NCI-H2196 (cell line): ENCODE results near the gene NLRP8.
"Not testable (repeated sequence)": the region's sequence is repeated elsewhere in the genome, so short reads cannot be mapped to it uniquely, and the experiment has no call there.

Experiments
- DNase-seq: peaks from one replicate; lab custom pipeline; 2025; ENCODE audit not compliant: unreplicated experiment; lab: John Stamatoyannopoulos, UW

Gene NLRP8

DNA sequence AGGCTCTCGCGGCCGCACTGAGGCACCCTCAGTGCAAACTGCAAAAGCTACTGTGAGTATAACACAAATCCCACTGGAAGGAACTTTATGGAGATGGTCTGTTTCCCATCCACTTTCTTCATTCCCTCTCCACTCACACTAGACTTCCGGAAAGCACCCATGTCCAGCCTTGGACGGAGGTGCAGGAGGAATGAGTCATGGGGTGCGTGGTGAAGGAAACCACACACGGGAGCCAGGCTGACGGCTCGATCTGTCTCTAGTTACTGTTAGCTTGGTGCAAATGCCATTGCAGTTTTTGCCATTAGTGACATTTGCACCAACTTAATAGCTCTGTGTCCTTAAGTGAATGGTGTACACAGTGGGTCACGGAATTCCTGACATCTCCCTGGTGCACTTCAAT, 14.6 kb downstream of the NLRP8 start:
- no peak for DNase-seq

DNA sequence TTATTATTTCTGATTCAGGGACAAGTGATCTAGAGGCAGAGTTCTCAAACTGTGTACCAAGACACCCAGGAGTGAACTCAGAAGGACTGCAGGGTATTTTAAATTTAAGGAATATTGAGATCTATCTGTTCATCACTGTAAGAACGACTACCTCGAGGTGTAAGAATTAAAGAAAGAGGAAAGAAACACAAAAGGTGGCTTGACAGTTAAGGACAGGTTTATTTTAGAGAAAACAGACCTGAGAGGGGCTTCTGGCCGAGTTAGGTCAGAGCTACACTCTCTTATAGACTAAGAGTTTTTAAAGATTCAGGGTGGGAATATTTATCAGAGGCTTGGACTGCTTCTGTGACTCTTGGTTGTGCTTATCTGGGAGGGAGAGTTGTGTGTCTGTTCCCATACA, 26.4 kb downstream of the NLRP8 start:
- no peak for DNase-seq

DNA sequence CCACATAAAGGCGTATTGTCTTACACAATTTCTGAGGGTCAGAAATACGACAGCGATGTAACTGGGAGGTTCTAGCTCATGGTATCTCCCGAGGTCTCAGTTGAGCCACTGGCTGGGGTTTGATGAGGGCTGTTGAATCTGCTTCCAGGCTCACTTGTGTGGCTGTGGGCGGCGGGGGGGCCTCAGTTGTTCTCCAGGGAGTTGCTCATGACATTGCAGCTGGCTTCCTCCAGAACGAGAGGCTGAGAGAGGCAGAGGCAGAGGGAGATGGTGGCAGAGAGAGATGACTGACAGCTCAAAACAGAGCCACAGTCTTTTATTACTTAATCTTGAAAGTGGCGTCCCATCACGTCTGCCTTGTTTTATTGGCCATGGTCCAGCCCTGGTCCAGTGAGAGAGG, 32.8 kb downstream of the NLRP8 start:
- no peak for DNase-seq

DNA sequence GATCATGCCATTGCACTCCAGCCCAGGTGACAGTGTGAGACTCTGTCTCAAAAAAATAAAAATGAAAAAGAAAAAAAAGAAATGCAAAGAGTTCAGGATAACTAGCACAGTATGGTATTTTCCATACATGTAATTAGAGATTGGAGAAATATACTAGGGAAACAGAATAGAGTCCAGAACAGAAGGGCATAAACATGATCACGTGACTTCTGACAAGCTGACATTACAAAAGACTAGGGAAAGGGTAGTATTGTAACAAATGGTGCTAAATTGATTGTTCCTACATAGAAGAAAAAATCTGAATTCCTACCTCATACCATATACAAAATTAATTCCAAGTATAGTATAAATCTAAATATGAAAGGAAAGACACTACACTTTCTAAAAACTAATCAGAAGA, 37.6 kb downstream of the NLRP8 start:
- no peak for DNase-seq

DNA sequence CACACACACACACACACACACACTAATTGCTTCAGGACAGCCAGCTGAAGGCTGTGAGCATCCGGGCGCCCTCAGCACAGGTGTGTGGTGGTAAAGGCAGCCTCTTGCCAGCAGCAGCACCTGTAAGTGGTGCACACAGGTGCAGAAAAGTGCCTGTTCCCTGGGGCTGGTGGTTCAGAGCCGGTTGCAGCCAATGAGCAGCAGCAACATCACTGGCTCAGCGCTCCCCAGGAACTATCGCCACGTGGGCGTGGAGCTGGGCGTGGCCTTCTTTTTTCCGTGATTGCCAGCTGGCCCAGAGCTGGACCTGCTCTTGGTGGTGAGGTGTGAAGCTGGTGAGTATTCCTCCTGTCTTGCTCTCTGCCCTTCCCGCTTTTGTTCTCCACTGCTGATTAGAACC, 38.9 kb downstream of the NLRP8 start, which contains the start of gene NLRP5:
TSS of gene NLRP5 (plus strand) at position 289 of the 400 bp plus-strand sequence.
- DNase-seq: no peak

DNA sequence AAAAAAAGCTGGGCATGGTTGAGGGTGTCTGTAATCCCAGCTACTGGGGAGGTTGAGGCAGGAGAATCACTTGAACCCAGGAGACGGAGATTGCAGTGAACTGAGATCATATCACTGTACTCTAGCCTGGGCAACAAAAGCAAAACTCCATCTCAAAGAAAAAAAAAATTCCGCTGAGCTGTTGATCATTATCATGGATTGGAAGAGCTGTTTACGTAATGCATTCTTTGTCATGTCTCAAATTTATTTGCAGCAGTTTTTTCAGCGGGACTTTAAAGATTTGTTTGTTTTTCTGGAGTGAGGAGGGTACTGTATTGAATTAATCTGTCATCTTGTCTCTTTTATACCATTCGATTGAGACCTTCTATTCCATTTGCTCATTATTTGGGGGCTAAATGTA, 43.2 kb downstream of the NLRP8 start:
- no peak for DNase-seq

DNA sequence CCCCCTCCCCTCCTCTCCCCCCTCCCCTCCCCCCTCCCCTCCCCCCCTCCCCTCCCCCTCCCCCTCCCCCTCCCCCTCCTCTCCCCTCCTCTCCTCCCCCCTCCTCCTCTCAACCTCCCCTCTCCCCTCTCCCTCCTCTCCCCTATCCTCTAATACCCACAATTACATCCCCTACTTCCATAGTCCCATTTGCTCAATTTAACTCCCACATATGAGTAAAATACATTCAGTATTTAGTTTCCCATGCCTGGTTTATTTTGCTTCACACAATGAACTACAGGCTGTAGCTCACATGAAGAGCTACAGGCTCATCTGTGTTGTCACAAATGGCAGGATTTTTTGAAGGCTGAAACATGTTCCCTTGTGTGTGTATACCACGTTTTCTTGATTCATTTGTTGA, 45.9 kb downstream of the NLRP8 start:
- DNase-seq: no peak

DNA sequence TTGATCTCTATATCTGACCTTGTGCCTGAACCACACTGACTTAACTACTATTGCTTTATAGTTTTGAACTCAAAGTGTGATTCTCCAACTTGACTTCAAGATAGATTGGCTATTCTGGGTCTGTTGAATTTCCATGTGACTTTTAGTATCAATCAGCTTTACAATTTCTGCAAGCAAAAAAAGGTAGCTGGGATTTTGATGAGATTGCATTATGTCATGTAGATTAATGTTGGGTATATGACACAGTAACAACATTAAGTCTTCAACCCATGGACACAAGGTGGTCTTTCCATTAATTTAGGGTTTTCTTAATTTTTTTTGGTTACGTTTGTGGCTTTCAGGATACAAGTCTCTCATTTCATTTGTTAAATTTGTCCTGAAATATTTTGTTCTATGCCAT, 67.1 kb downstream of the NLRP8 start:
- no peak for DNase-seq

DNA sequence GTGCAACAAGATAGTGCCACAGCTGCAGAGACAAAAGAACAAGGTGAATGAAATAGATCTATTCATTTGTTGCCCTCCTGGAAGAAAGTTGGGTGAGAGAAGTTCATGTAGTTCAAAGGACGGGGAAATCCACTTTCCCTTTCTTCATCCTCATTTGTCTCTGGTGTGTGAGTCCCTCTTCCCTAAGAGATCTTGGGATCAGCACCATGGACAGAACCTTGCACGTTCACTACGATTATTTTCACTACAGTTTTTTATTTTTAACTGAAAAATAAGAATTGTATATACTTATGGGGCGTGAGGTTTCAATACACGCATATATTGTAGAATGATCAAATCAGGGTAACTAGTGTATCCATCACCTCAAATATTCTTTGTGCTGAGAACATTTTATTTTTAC, 68.1 kb downstream of the NLRP8 start:
- no peak for DNase-seq

DNA sequence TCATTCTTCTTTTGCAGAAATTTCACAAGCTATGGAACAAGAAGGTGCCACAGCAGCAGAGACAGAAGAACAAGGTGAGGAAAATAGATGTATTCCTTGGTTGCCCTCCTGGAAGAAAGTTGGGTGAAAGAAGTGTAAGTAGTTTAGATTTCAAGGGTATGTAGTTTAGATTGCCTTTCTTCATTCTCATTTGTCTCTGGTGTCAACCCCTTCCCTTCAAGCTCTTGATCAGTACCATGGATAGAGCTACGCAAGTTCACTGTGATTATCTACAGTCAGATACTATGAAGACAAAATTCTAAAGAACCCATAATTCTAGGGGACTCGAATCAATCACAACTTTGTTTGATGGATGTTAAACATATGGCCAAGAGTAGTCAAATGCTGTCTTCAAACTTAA, 71.7 kb downstream of the NLRP8 start:
- DNase-seq: not testable (repeated sequence)

DNA sequence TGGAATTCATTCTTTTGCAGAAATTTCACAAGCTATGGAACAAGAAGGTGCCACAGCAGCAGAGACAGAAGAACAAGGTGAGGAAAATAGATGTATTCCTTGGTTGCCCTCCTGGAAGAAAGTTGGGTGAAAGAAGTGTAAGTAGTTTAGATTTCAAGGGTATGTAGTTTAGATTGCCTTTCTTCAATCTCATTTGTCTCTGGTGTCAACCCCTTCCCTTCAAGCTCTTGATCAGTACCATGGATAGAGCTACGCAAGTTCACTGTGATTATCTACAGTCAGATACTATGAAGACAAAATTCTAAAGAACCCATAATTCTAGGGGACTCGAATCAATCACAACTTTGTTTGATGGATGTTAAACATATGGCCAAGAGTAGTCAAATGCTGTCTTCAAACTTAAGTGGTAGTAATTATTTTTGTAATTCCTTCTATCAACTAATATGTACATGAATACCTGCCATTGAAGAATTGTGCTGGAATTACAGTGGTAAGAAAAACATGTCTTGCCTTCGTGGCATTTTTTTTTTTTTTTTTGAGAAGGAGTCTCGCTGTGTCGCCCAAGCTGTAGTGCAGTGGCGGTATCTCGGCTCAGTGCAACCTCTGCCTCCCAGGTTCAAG, 72.8 kb downstream of the NLRP8 start:
- not testable (repeated sequence) for DNase-seq

DNA sequence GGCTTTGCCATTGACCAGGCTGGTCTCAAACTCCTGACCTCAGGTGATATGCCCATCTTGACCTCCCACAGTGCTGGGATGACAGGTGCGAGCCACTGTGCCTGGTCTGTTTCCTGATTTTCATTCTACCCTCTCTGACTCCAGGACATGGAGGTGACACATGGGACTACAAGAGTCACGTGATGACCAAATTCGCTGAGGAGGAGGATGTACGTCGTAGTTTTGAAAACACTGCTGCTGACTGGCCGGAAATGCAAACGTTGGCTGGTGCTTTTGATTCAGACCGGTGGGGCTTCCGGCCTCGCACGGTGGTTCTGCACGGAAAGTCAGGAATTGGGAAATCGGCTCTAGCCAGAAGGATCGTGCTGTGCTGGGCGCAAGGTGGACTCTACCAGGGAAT, 79.1 kb downstream of the NLRP8 start:
- no peak for DNase-seq
